ENCODE data around the gene USP12. TPM values are rescaled to one million over a fixed set of nuclear protein-coding genes. Genes with fewer than 3 reads are reported as not detected.

USP12 gene
- total RNA-seq, 1 donor from 2014 or later, result 30.5 TPM

DNA sequence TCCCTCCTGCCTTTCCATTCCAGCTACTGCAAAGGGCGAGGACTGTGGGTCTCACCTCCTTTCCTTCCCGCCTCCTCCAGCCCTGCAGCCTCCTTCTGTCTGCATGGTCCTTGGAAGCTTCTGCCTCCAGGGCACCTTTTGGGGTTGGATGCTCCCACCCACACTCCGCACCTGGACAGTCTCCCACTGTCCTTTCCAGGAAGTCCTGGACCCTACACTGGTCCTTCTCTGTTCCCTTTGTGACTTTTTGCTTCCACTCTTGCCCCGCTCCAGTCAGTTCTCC, 130.8 kb downstream of the USP12 start:
- Histone ChIP-seq H4K20me1 (ENCODE audit: insufficient read depth, low read length) (no peaks in the 10 kb centered on the region), H3K27ac (ENCODE audit: low read depth, low read length) (no peak overlapping the region), H3K4me3 (ENCODE audit: insufficient read depth, low read depth, low read length) (no peak overlapping the region), H2AFZ (ENCODE audit: low read depth, low read length) (no peak overlapping the region), H3K9ac (ENCODE audit: low read length) (no peak overlapping the region), H3K36me3 (ENCODE audit: insufficient read depth, low read length) (no peaks in the 10 kb centered on the region), H3K4me2 (ENCODE audit: low read length) (no peak overlapping the region), H3K79me2 (ENCODE audit: insufficient read depth, low read length) (no peaks in the 10 kb centered on the region), H3K9me3 (ENCODE audit: insufficient read depth, low read depth, low read length) (no peaks in the 10 kb centered on the region), H3K27me3 (ENCODE audit: insufficient read depth, low read length) (no peaks in the 10 kb centered on the region), H3K4me1 (ENCODE audit: insufficient read depth, low read length) (peaks cover 38% of the 10 kb centered on the region)
- FAIRE-seq (no peak), DNase-seq (ENCODE audit: low read depth) (no peak)
- peaks cover 2% of the 10 kb centered on the region for H3K36me3 Mint-ChIP-seq (ENCODE audit: low read depth, unreplicated experiment)
- no peak overlapping the region for H3K27ac Mint-ChIP-seq (ENCODE audit: unreplicated experiment)
- H3K4me3 Mint-ChIP-seq (ENCODE audit: unreplicated experiment), result peak overlapping the region; percentile 54
- TF ChIP-seq EZH2 (IDR thresholded peaks at IDR 0.05; ENCODE audit: insufficient read depth, low read length), result no peak
- TF ChIP-seq, protein P1, sequence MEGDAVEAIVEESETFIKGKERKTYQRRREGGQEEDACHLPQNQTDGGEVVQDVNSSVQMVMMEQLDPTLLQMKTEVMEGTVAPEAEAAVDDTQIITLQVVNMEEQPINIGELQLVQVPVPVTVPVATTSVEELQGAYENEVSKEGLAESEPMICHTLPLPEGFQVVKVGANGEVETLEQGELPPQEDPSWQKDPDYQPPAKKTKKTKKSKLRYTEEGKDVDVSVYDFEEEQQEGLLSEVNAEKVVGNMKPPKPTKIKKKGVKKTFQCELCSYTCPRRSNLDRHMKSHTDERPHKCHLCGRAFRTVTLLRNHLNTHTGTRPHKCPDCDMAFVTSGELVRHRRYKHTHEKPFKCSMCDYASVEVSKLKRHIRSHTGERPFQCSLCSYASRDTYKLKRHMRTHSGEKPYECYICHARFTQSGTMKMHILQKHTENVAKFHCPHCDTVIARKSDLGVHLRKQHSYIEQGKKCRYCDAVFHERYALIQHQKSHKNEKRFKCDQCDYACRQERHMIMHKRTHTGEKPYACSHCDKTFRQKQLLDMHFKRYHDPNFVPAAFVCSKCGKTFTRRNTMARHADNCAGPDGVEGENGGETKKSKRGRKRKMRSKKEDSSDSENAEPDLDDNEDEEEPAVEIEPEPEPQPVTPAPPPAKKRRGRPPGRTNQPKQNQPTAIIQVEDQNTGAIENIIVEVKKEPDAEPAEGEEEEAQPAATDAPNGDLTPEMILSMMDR (IDR thresholded peaks at IDR 0.05; ENCODE audit: insufficient read depth, low read depth, low read length), result no peak
- peaks cover 42% of the 10 kb centered on the region for H3K4me1 Mint-ChIP-seq (ENCODE audit: low read depth, unreplicated experiment)
- H3K9me3 Mint-ChIP-seq (ENCODE audit: unreplicated experiment), result no peaks in the 10 kb centered on the region
- H3K27me3 Mint-ChIP-seq (ENCODE audit: low read depth, unreplicated experiment), result no peaks in the 10 kb centered on the region

DNA sequence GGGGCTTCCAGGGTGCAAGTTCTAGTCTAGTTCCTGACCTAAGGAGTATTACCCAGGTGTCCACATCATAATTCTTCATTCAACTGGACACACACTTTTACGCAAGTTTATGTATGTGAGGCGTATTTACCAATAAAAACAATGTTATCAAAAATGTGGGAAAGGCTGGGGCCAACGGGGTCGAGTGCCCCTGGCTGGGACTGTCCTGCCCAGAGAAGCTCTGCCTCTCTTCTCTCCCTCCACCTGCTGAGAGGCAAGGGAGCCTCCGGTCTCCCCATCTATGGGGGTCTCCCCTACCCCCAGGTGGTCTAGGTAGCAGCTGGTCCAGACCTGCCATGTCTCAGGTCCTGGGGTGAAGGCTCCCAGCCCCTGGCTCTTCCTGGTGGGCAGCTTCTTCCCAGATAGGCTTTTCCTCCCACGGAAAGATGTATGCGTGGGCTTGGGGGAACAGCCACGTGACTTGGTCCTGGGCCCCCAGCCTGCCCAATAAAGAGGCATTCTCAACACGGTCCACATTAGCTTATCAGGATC, 132.4 kb downstream of the USP12 start:
- Histone ChIP-seq H4K20me1 (ENCODE audit: insufficient read depth, low read length) (no peaks in the 10 kb centered on the region), H3K9ac (ENCODE audit: low read length) (no peak overlapping the region), H3K27me3 (ENCODE audit: insufficient read depth, low read length) (no peaks in the 10 kb centered on the region), H3K36me3 (ENCODE audit: insufficient read depth, low read length) (no peaks in the 10 kb centered on the region), H3K79me2 (ENCODE audit: insufficient read depth, low read length) (no peaks in the 10 kb centered on the region), H3K4me2 (ENCODE audit: low read length) (no peak overlapping the region), H2AFZ (ENCODE audit: low read depth, low read length) (no peak overlapping the region), H3K4me1 (ENCODE audit: insufficient read depth, low read length) (peaks cover 45% of the 10 kb centered on the region), H3K27ac (ENCODE audit: low read depth, low read length) (no peak overlapping the region), H3K4me3 (ENCODE audit: insufficient read depth, low read depth, low read length) (no peak overlapping the region), H3K9me3 (ENCODE audit: insufficient read depth, low read depth, low read length) (no peaks in the 10 kb centered on the region)
- Mint-ChIP-seq H3K4me1 (ENCODE audit: low read depth, unreplicated experiment) (peaks cover 47% of the 10 kb centered on the region), H3K9me3 (ENCODE audit: unreplicated experiment) (no peaks in the 10 kb centered on the region), H3K27me3 (ENCODE audit: low read depth, unreplicated experiment) (no peaks in the 10 kb centered on the region), H3K36me3 (ENCODE audit: low read depth, unreplicated experiment) (peaks cover 2% of the 10 kb centered on the region), H3K4me3 (ENCODE audit: unreplicated experiment) (no peak overlapping the region), H3K27ac (ENCODE audit: unreplicated experiment) (no peak overlapping the region)
- TF ChIP-seq EZH2 (IDR thresholded peaks at IDR 0.05; ENCODE audit: insufficient read depth, low read length), result no peak
- TF ChIP-seq, protein P1 (IDR thresholded peaks at IDR 0.05; ENCODE audit: insufficient read depth, low read depth, low read length), result no peak
- FAIRE-seq (no peak), DNase-seq (ENCODE audit: low read depth) (no peak)

DNA sequence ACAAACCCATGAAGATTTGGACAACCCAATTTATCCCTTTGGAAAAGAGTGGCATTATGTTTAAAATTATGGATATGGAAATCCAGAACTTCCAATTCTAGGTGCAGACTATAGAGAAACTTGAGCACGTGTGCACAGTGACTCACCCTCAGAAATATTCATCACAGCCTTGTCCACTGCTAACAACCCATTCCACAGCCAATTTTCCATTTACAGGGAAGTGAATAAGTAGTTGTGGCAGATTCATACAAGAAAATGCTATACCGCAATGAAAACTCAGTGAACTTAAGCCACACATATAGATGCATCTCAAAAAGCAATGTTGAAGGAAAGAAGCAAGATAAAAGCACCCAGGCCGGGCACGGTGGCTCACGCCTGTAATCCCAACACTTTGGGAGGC, 133.3 kb downstream of the USP12 start:
- no peaks in the 10 kb centered on the region for H3K27me3 Mint-ChIP-seq (ENCODE audit: low read depth, unreplicated experiment)
- Histone ChIP-seq H3K27me3 (ENCODE audit: insufficient read depth, low read length) (no peaks in the 10 kb centered on the region), H3K4me1 (ENCODE audit: insufficient read depth, low read length) (peaks cover 44% of the 10 kb centered on the region), H4K20me1 (ENCODE audit: insufficient read depth, low read length) (no peaks in the 10 kb centered on the region), H3K36me3 (ENCODE audit: insufficient read depth, low read length) (no peaks in the 10 kb centered on the region), H3K9ac (ENCODE audit: low read length) (no peak overlapping the region), H2AFZ (ENCODE audit: low read depth, low read length) (no peak overlapping the region), H3K9me3 (ENCODE audit: insufficient read depth, low read depth, low read length) (no peaks in the 10 kb centered on the region), H3K27ac (ENCODE audit: low read depth, low read length) (no peak overlapping the region), H3K79me2 (ENCODE audit: insufficient read depth, low read length) (no peaks in the 10 kb centered on the region), H3K4me2 (ENCODE audit: low read length) (peak overlapping the region; percentile 10), H3K4me3 (ENCODE audit: insufficient read depth, low read depth, low read length) (no peak overlapping the region)
- peak; percentile 91 for FAIRE-seq
- peaks cover 46% of the 10 kb centered on the region for H3K4me1 Mint-ChIP-seq (ENCODE audit: low read depth, unreplicated experiment)
- no peak overlapping the region for H3K27ac Mint-ChIP-seq (ENCODE audit: unreplicated experiment)
- TF ChIP-seq EZH2 (IDR thresholded peaks at IDR 0.05; ENCODE audit: insufficient read depth, low read length), result no peak
- TF ChIP-seq, protein P1 (IDR thresholded peaks at IDR 0.05; ENCODE audit: insufficient read depth, low read depth, low read length), result no peak
- no peak overlapping the region for H3K4me3 Mint-ChIP-seq (ENCODE audit: unreplicated experiment)
- DNase-seq (ENCODE audit: low read depth), result peak; percentile 93
- peaks cover 2% of the 10 kb centered on the region for H3K36me3 Mint-ChIP-seq (ENCODE audit: low read depth, unreplicated experiment)
- H3K9me3 Mint-ChIP-seq (ENCODE audit: unreplicated experiment), result no peaks in the 10 kb centered on the region

Measured in astrocyte (in vitro differentiated cells and primary cell).